Omental fat pad (tissue), 4 donors: ENCODE results near the gene ACSL1. TPM values are rescaled to one million over a fixed set of nuclear protein-coding genes. Genes with fewer than 3 reads are reported as not detected.

Experiments
- ATAC-seq: fragments of 150-250 bp; one replicate; pipeline ENCODE4 v1.9.1; 2016; ENCODE audit warnings: mild to moderate bottlenecking, moderate library complexity; ENCODE audit not compliant: low FRiP score
- DNase-seq: peaks from one replicate; pipeline ENCODE4 v3.0.0-alpha.2; 2019; ENCODE audit warnings: low spot score
- CTCF ChIP-seq, 3 donors: fragments of 450-650 bp; IDR thresholded peaks; one replicate each; pipeline ENCODE4 v1.5.1; 2016 to 2017; ENCODE audit warnings: antibody characterized with exemption in 3 of 3, mild to moderate bottlenecking in 3 of 3, moderate library complexity in 2 of 3
- total RNA-seq, 4 donors: library from RNA; depleted of rRNA; stranded (reverse); fragments of >200 nt; gene quantifications; one replicate each; pipeline ENCODE4 v1.1.0, GENCODE V29; 2016

ACSL1 gene
- total RNA-seq = 1,000 to 10,000 TPM in 2 of 4 donors, 100 to 1,000 TPM in 2; 577 to 1,142 (median 917) TPM

- ATAC-seq (peak; percentile 95), DNase-seq (peak; percentile 54)
- no peak for TF ChIP-seq CTCF (IDR thresholded peaks at IDR 0.05)
Measured at GRCh38 chr4:184825896-184826690, at the start of gene ACSL1. TSS of gene ACSL1 (minus strand) at chr4:184825968. CDS start at chr4:184803514, 22,454 bp downstream.

- ATAC-seq = peak; percentile 87
- no peak for DNase-seq
- TF ChIP-seq CTCF (IDR thresholded peaks at IDR 0.05) = no peak
Measured at GRCh38 chr4:184873054-184873453, 47.3 kb upstream of the ACSL1 start.

- ATAC-seq (no peak), DNase-seq (no peak)
Measured at GRCh38 chr4:184870718-184871117, 45.0 kb upstream of the ACSL1 start.

GRCh38 chr4:184868623-184869022, 42.9 kb upstream of the ACSL1 start:
- ATAC-seq (no peak), DNase-seq (no peak)
- TF ChIP-seq CTCF (IDR thresholded peaks at IDR 0.05) = no peak

More at GRCh38 chr4:184870718-184871117, 45.0 kb upstream of the ACSL1 start:
- no peak for TF ChIP-seq CTCF (IDR thresholded peaks at IDR 0.05)

- no peak for TF ChIP-seq CTCF (IDR thresholded peaks at IDR 0.05)
- ATAC-seq (no peak), DNase-seq (no peak)
Measured at GRCh38 chr4:184863916-184864315, 38.1 kb upstream of the ACSL1 start.

- no peak for TF ChIP-seq CTCF (IDR thresholded peaks at IDR 0.05)
- ATAC-seq = no peak
- no peak for DNase-seq
Measured at GRCh38 chr4:184861047-184861446, 35.3 kb upstream of the ACSL1 start.
